SK-N-SH treated with all-trans-retinoic acid at 6 μM for 48 hours (cell line): ENCODE measurements around the gene ZBTB9.

Source experiments
- ARNTL ChIP-seq: fragments of 450-650 bp; formaldehyde crosslinking; IDR thresholded peaks from 2 replicates; pipeline ENCODE4 v1.5.0; 2020; ENCODE audit warnings: low read depth, mild to moderate bottlenecking, moderate library complexity, borderline replicate concordance
- BACH2 ChIP-seq: fragments of 250-450 bp; sonication (Bioruptor Pico); IDR thresholded peaks from 2 replicates; pipeline ENCODE4 v1.9.0; 2021; ENCODE audit warnings: mild to moderate bottlenecking, borderline replicate concordance
- CSDC2 ChIP-seq: fragments of 250-450 bp; sonication (Bioruptor Pico); IDR thresholded peaks from 2 replicates; pipeline ENCODE4 v1.5.0; 2020; ENCODE audit warnings: mild to moderate bottlenecking, moderate library complexity
- ESRRG ChIP-seq: fragments of 250-450 bp; sonication (Bioruptor Pico); IDR thresholded peaks from 2 replicates; pipeline ENCODE4 v1.6.1; 2021; ENCODE audit warnings: mild to moderate bottlenecking
- ISL1 ChIP-seq: fragments of 250-450 bp; sonication (Bioruptor Pico); IDR thresholded peaks from 2 replicates; pipeline ENCODE4 v2.1.2; 2022; ENCODE audit warnings: mild to moderate bottlenecking, moderate library complexity
- ZFP3 ChIP-seq: fragments of 250-450 bp; sonication (Bioruptor Pico); IDR thresholded peaks from 2 replicates; pipeline ENCODE4 v1.5.0; 2020; ENCODE audit warnings: mild to moderate bottlenecking, moderate library complexity
- ZFP30 ChIP-seq: fragments of 450-650 bp; formaldehyde crosslinking; IDR thresholded peaks from 2 replicates; pipeline ENCODE4 v1.5.0; 2022; ENCODE audit warnings: mild to moderate bottlenecking, moderate library complexity
- ZNF565 ChIP-seq: fragments of 450-650 bp; formaldehyde crosslinking; conservative IDR thresholded peaks from 2 replicates; pipeline ENCODE4 v1.5.0; 2020; ENCODE audit warnings: low read depth, mild to moderate bottlenecking, moderate library complexity
- ZNF8 ChIP-seq: fragments of 450-650 bp; formaldehyde crosslinking; IDR thresholded peaks from 2 replicates; pipeline ENCODE4 v1.5.0; 2020; ENCODE audit warnings: mild to moderate bottlenecking, moderate library complexity
- TF ChIP-seq, protein P1 (sequence below): fragments of 250-450 bp; sonication (Bioruptor Pico); IDR thresholded peaks from 2 replicates; pipeline ENCODE4 v1.5.1; 2020; ENCODE audit warnings: low read depth, mild to moderate bottlenecking, moderate library complexity
- TF ChIP-seq, protein P2 (sequence below): fragments of 250-450 bp; sonication (Bioruptor Pico); IDR thresholded peaks from 2 replicates; pipeline ENCODE4 v1.5.0; 2020; ENCODE audit warnings: mild to moderate bottlenecking, moderate library complexity

DNA sequence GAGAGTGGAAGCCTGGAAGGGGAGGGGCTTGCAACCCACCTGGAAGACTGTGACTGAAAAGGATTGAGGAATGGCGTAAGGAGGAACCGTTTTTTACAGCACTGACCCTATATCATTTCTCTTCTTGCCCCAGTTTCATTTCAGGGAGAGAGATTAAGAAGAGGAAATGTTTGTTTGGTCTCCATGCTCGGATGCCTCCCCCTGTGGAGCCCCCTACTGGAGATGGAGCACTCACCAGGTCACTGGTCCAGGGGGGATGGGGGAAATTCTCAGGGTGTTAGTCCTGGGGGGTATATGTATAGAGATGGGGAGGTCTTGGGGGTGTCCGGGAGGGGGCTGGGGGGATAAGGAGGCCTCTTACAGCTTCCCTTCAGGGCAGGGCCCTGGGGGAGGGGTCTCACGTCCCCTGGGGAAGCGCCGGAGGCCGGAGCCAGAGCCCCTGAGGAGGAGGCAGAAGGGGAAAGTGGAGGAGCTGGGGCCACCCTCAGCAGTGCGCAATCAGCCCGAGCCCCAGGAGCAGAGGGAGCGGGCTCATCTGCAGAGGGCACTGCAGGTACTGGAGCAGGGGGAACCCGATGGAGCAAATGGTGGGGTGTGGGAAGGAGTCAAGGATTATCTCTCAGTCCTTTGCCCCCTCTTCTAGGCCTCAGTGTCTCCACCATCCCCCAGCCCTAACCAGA lies 39.6 kb upstream of the ZBTB9 start:
- no peak for TF ChIP-seq ESRRG (CRISPR knock-in tag)
- TF ChIP-seq, protein P1, sequence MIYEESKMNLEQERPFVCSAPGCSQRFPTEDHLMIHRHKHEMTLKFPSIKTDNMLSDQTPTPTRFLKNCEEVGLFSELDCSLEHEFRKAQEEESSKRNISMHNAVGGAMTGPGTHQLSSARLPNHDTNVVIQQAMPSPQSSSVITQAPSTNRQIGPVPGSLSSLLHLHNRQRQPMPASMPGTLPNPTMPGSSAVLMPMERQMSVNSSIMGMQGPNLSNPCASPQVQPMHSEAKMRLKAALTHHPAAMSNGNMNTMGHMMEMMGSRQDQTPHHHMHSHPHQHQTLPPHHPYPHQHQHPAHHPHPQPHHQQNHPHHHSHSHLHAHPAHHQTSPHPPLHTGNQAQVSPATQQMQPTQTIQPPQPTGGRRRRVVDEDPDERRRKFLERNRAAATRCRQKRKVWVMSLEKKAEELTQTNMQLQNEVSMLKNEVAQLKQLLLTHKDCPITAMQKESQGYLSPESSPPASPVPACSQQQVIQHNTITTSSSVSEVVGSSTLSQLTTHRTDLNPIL, result no peak
- TF ChIP-seq BACH2 (CRISPR knock-in tag), result no peak
- TF ChIP-seq ZFP30, result no peak
- no peak for TF ChIP-seq ZNF565 (CRISPR knock-in tag)
- no peak for TF ChIP-seq CSDC2 (CRISPR knock-in tag)
- no peak for TF ChIP-seq ISL1
- TF ChIP-seq, protein P2, sequence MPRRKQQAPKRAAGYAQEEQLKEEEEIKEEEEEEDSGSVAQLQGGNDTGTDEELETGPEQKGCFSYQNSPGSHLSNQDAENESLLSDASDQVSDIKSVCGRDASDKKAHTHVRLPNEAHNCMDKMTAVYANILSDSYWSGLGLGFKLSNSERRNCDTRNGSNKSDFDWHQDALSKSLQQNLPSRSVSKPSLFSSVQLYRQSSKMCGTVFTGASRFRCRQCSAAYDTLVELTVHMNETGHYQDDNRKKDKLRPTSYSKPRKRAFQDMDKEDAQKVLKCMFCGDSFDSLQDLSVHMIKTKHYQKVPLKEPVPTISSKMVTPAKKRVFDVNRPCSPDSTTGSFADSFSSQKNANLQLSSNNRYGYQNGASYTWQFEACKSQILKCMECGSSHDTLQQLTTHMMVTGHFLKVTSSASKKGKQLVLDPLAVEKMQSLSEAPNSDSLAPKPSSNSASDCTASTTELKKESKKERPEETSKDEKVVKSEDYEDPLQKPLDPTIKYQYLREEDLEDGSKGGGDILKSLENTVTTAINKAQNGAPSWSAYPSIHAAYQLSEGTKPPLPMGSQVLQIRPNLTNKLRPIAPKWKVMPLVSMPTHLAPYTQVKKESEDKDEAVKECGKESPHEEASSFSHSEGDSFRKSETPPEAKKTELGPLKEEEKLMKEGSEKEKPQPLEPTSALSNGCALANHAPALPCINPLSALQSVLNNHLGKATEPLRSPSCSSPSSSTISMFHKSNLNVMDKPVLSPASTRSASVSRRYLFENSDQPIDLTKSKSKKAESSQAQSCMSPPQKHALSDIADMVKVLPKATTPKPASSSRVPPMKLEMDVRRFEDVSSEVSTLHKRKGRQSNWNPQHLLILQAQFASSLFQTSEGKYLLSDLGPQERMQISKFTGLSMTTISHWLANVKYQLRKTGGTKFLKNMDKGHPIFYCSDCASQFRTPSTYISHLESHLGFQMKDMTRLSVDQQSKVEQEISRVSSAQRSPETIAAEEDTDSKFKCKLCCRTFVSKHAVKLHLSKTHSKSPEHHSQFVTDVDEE (CRISPR knock-in tag), result no peak
- no peak for TF ChIP-seq ARNTL (CRISPR knock-in tag)
- no peak for TF ChIP-seq ZFP3 (CRISPR knock-in tag)
- TF ChIP-seq ZNF8, result no peak
